ENCODE measurements around the gene APOA5. TPM values are rescaled to one million over a fixed set of nuclear protein-coding genes. Genes with fewer than 3 reads are reported as not detected.
"Not testable (repeated sequence)": the region's sequence is repeated elsewhere in the genome, so short reads cannot be mapped to it uniquely, and the experiment has no call there.

Gene APOA5
- total RNA-seq: not detected in 2 replicates

GRCh38 chr11:116791813-116792143, at the start of gene APOA5:
APOA5 (minus strand) TSS chr11:116791879; CDS start chr11:116791860, 19 bp downstream.
- no peak for DNase-seq (ENCODE audit: low read depth)

- DNase-seq (ENCODE audit: low read depth): no peak
Measured at GRCh38 chr11:116840746-116841296, 49.1 kb upstream of the APOA5 start.

GRCh38 chr11:116840224-116840745, 48.6 kb upstream of the APOA5 start:
- DNase-seq (ENCODE audit: low read depth): no peak

- DNase-seq (ENCODE audit: low read depth): no peak
Measured at GRCh38 chr11:116838321-116839084, 46.8 kb upstream of the APOA5 start.

- no peak for DNase-seq (ENCODE audit: low read depth)
Measured at GRCh38 chr11:116837231-116838091, 45.8 kb upstream of the APOA5 start, which contains the start of gene APOA1. APOA1 (minus strand) TSS chr11:116837622; CDS start chr11:116837387, 235 bp downstream.

GRCh38 chr11:116836632-116836991, 44.9 kb upstream of the APOA5 start:
- DNase-seq (ENCODE audit: low read depth): no peak

GRCh38 chr11:116835791-116836631, 44.3 kb upstream of the APOA5 start:
- peak; percentile 75 for DNase-seq (ENCODE audit: low read depth)

GRCh38 chr11:116835042-116835772, 43.5 kb upstream of the APOA5 start:
- DNase-seq (ENCODE audit: low read depth): no peak

GRCh38 chr11:116834535-116835041, 42.9 kb upstream of the APOA5 start:
- not testable (repeated sequence) for DNase-seq (ENCODE audit: low read depth)

- no peak for DNase-seq (ENCODE audit: low read depth)
Measured at GRCh38 chr11:116833816-116834534, 42.3 kb upstream of the APOA5 start.

- DNase-seq (ENCODE audit: low read depth): no peak
Measured at GRCh38 chr11:116833491-116833815, 41.8 kb upstream of the APOA5 start.

GRCh38 chr11:116832350-116833290, 40.9 kb upstream of the APOA5 start:
- DNase-seq (ENCODE audit: low read depth): no peak

- DNase-seq (ENCODE audit: low read depth): no peak
Measured at GRCh38 chr11:116831790-116832349, 40.2 kb upstream of the APOA5 start.

- DNase-seq (ENCODE audit: low read depth): no peak
Measured at GRCh38 chr11:116830184-116830912, 38.7 kb upstream of the APOA5 start.

- DNase-seq (ENCODE audit: low read depth): no peak
Measured at GRCh38 chr11:116829525-116830183, 38.0 kb upstream of the APOA5 start, which contains the start of gene APOC3. APOC3 (plus strand) TSS chr11:116829907; CDS start chr11:116830583, 676 bp downstream.

GRCh38 chr11:116828632-116829524, 37.2 kb upstream of the APOA5 start:
- DNase-seq (ENCODE audit: low read depth): no peak

Data from renal cortical epithelial cell (primary cell).